WTC11 (cell line): ENCODE data around the gene KISS1R. TPM values are rescaled to one million over a fixed set of nuclear protein-coding genes. Genes with fewer than 3 reads are reported as not detected.

Experiments
- ATAC-seq: fragments of 200-7000 bp; cut with Tn5 transposase; 2 replicates; pipeline ENCODE4 v1.10.0; 2021; ENCODE audit warnings: mild to moderate bottlenecking, moderate library complexity
- CTCF ChIA-PET: fragments of 300-600 bp; sonication (Branson Sonifier 250); formaldehyde crosslinking; loops from one replicate; lab custom pipeline; 2021; ENCODE audit warnings: antibody characterized with exemption; lab: Charles Lee
- POLR2A ChIA-PET: fragments of 350-600 bp; sonication (Branson Sonifier 250); formaldehyde crosslinking; loops from one replicate; lab custom pipeline; 2021; ENCODE audit warnings: antibody characterized with exemption; lab: Charles Lee
- DNase-seq: peaks from one replicate; pipeline ENCODE4 v3.0.0; 2021; ENCODE audit warnings: low spot score
- H3K27ac Mint-ChIP-seq: 2 replicates; pipeline ENCODE4 v1.8.0; 2021; ENCODE audit warnings: mixed read lengths
- H3K27me3 Mint-ChIP-seq: 2 replicates; pipeline ENCODE4 v1.8.0; 2021; ENCODE audit warnings: low read depth, mild to moderate bottlenecking, moderate library complexity, mixed read lengths
- H3K36me3 Mint-ChIP-seq: 2 replicates; pipeline ENCODE4 v1.8.0; 2021; ENCODE audit warnings: mixed read lengths
- H3K4me1 Mint-ChIP-seq: 2 replicates; pipeline ENCODE4 v1.8.0; 2022; ENCODE audit warnings: mixed read lengths
- H3K4me3 Mint-ChIP-seq: 2 replicates; pipeline ENCODE4 v1.8.0; 2021; ENCODE audit warnings: mild to moderate bottlenecking, moderate library complexity, mixed read lengths
- H3K9me3 Mint-ChIP-seq: 2 replicates; pipeline ENCODE4 v1.8.0; 2021; ENCODE audit warnings: mixed read lengths
- ATF1 ChIP-seq: sonication (generic); formaldehyde crosslinking; IDR thresholded peaks from 2 replicates; pipeline ENCODE4 v1.8.1; 2023; ENCODE audit warnings: mild to moderate bottlenecking, moderate library complexity, missing genetic modification reagents
- ATF3 ChIP-seq: sonication (generic); formaldehyde crosslinking; conservative IDR thresholded peaks from 2 replicates; pipeline ENCODE4 v1.8.1; 2022; ENCODE audit warnings: mild to moderate bottlenecking, missing genetic modification reagents
- ESRRA ChIP-seq: sonication (generic); formaldehyde crosslinking; IDR thresholded peaks from 2 replicates; pipeline ENCODE4 v1.8.1; 2022; ENCODE audit warnings: mild to moderate bottlenecking, missing genetic modification reagents, borderline replicate concordance
- GABPB1 ChIP-seq: sonication (generic); formaldehyde crosslinking; IDR thresholded peaks from 2 replicates; pipeline ENCODE4 v1.8.1; 2023; ENCODE audit warnings: mild to moderate bottlenecking, missing genetic modification reagents
- HMGA2 ChIP-seq: fragments of 250-450 bp; sonication (Bioruptor Pico); IDR thresholded peaks from 2 replicates; pipeline ENCODE4 v1.4.0; 2021; ENCODE audit warnings: mild to moderate bottlenecking, moderate library complexity
- IRF1 ChIP-seq: sonication (generic); formaldehyde crosslinking; IDR thresholded peaks from 2 replicates; pipeline ENCODE4 v1.8.0; 2023; ENCODE audit warnings: missing genetic modification reagents
- MXD4 ChIP-seq: fragments of 250-450 bp; sonication (Bioruptor Pico); IDR thresholded peaks from 2 replicates; pipeline ENCODE4 v1.8.0; 2021; ENCODE audit warnings: mild to moderate bottlenecking, moderate library complexity, borderline replicate concordance
- RELA ChIP-seq: sonication (generic); formaldehyde crosslinking; IDR thresholded peaks from 2 replicates; pipeline ENCODE4 v1.8.1; 2022; ENCODE audit warnings: missing genetic modification reagents, mild to moderate bottlenecking, borderline replicate concordance
- TEAD4 ChIP-seq: sonication (generic); formaldehyde crosslinking; IDR thresholded peaks from 2 replicates; pipeline ENCODE4 v1.8.0; 2022; ENCODE audit warnings: mild to moderate bottlenecking, missing genetic modification reagents
- ZNF219 ChIP-seq: sonication (generic); formaldehyde crosslinking; IDR thresholded peaks from 2 replicates; pipeline ENCODE4 v1.8.0; 2023; ENCODE audit warnings: missing genetic modification reagents, mild to moderate bottlenecking, borderline replicate concordance
- ZNF281 ChIP-seq: sonication (generic); formaldehyde crosslinking; IDR thresholded peaks from 2 replicates; pipeline ENCODE4 v1.8.0; 2023; ENCODE audit warnings: mild to moderate bottlenecking, missing genetic modification reagents
- ZNF396 ChIP-seq: fragments of 250-450 bp; sonication (Bioruptor Pico); IDR thresholded peaks from 2 replicates; pipeline ENCODE4 v1.8.0; 2021; ENCODE audit warnings: mild to moderate bottlenecking, moderate library complexity, borderline replicate concordance
- total RNA-seq: library from RNA; stranded (reverse); gene quantifications from 3 replicates; pipeline ENCODE4 v1.2.3, GENCODE V29; 2021
- TF ChIP-seq, protein P1 (sequence below): sonication (generic); formaldehyde crosslinking; IDR thresholded peaks from 2 replicates; pipeline ENCODE4 v1.8.0; 2022; ENCODE audit warnings: missing genetic modification reagents
- TF ChIP-seq, protein P2 (sequence below): fragments of 250-450 bp; sonication (Bioruptor Pico); IDR thresholded peaks from 2 replicates; pipeline ENCODE4 v1.8.0; 2021; ENCODE audit warnings: mild to moderate bottlenecking
- TF ChIP-seq, protein P3 (sequence below): sonication (generic); formaldehyde crosslinking; IDR thresholded peaks from 2 replicates; pipeline ENCODE4 v1.8.1; 2023; ENCODE audit warnings: mild to moderate bottlenecking, moderate library complexity, missing genetic modification reagents
- TF ChIP-seq, protein P4 (sequence below): sonication (generic); formaldehyde crosslinking; IDR thresholded peaks from 2 replicates; pipeline ENCODE4 v1.8.0; 2023; ENCODE audit warnings: missing genetic modification reagents, mild to moderate bottlenecking, borderline replicate concordance
- TF ChIP-seq, protein P5 (sequence below): fragments of 250-450 bp; sonication (Bioruptor Pico); IDR thresholded peaks from 2 replicates; pipeline ENCODE4 v1.9.0; 2021; ENCODE audit warnings: mild to moderate bottlenecking

Gene KISS1R
- total RNA-seq, 1 experiment from 2014 or later = 2.9 TPM

DNA sequence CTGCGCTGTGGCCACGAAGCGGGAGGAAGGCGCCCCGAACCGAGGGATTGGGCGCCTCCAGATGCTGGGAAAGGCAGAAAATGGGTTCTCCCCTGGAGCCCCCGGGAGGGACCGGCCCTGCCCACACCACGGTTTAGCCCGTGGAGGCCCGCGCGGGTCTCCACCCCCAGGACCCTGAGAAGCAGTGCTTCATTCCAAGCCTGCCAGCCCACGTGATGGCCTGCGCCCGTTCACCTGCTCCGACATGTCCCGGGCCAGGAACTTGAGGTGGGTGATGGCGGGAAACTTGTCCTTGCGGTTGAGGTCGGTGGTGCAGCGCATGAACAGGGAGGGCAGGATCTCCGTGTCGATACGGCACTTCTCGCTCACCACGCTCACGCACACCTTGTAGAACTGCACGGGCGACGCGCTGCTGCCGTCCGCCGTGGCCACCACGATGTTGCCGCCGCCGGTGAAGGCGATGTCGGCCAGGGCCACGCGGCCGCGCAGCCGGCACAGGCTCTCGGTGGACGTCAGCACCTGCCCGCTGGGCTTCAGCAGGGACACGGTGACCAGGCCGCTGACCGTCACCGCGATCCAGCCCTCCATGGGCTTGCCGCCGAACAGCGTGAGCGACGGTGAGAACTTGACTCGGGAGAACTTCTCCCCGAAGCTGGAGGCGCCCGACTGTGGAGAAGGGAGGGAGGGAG lies 31.5 kb upstream of the KISS1R start:
- Mint-ChIP-seq H3K36me3 (peaks cover 18% of the 10 kb centered on the region), H3K4me1 (no peaks in the 10 kb centered on the region), H3K9me3 (no peaks in the 10 kb centered on the region), H3K27ac (no peak overlapping the region), H3K4me3 (no peak overlapping the region), H3K27me3 (no peaks in the 10 kb centered on the region)
- ChIA-PET CTCF (no interaction called here), POLR2A (no interaction called here)
- ATAC-seq (no peak), DNase-seq (no peak)
- TF ChIP-seq RELA (CRISPR knock-in tag) (0 out of 2 replicates have a peak, but pooled peaks have one; percentile 41), ZNF219 (CRISPR knock-in tag) (no peak)

- Mint-ChIP-seq H3K4me3 (no peak overlapping the region), H3K9me3 (no peaks in the 10 kb centered on the region), H3K27ac (no peak overlapping the region), H3K36me3 (peaks cover 4% of the 10 kb centered on the region), H3K4me1 (no peaks in the 10 kb centered on the region), H3K27me3 (no peaks in the 10 kb centered on the region)
- CTCF ChIA-PET = no interaction called here
- TF ChIP-seq IRF1 (CRISPR knock-in tag) (no peak), ZNF219 (CRISPR knock-in tag) (no peak), ZNF396 (CRISPR knock-in tag) (no peak), ATF1 (CRISPR knock-in tag) (no peak), MXD4 (CRISPR knock-in tag) (no peak), ATF3 (CRISPR knock-in tag) (no peak), ESRRA (CRISPR knock-in tag) (no peak), TEAD4 (CRISPR knock-in tag) (no peak), ZNF281 (CRISPR knock-in tag) (no peak), HMGA2 (no peak), GABPB1 (CRISPR knock-in tag) (no peak)
- TF ChIP-seq, protein P1, sequence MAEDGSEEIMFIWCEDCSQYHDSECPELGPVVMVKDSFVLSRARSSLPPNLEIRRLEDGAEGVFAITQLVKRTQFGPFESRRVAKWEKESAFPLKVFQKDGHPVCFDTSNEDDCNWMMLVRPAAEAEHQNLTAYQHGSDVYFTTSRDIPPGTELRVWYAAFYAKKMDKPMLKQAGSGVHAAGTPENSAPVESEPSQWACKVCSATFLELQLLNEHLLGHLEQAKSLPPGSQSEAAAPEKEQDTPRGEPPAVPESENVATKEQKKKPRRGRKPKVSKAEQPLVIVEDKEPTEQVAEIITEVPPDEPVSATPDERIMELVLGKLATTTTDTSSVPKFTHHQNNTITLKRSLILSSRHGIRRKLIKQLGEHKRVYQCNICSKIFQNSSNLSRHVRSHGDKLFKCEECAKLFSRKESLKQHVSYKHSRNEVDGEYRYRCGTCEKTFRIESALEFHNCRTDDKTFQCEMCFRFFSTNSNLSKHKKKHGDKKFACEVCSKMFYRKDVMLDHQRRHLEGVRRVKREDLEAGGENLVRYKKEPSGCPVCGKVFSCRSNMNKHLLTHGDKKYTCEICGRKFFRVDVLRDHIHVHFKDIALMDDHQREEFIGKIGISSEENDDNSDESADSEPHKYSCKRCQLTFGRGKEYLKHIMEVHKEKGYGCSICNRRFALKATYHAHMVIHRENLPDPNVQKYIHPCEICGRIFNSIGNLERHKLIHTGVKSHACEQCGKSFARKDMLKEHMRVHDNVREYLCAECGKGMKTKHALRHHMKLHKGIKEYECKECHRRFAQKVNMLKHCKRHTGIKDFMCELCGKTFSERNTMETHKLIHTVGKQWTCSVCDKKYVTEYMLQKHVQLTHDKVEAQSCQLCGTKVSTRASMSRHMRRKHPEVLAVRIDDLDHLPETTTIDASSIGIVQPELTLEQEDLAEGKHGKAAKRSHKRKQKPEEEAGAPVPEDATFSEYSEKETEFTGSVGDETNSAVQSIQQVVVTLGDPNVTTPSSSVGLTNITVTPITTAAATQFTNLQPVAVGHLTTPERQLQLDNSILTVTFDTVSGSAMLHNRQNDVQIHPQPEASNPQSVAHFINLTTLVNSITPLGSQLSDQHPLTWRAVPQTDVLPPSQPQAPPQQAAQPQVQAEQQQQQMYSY = no peak
- TF ChIP-seq, protein P2, sequence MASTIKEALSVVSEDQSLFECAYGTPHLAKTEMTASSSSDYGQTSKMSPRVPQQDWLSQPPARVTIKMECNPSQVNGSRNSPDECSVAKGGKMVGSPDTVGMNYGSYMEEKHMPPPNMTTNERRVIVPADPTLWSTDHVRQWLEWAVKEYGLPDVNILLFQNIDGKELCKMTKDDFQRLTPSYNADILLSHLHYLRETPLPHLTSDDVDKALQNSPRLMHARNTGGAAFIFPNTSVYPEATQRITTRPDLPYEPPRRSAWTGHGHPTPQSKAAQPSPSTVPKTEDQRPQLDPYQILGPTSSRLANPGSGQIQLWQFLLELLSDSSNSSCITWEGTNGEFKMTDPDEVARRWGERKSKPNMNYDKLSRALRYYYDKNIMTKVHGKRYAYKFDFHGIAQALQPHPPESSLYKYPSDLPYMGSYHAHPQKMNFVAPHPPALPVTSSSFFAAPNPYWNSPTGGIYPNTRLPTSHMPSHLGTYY (CRISPR knock-in tag) = no peak
- TF ChIP-seq, protein P3, sequence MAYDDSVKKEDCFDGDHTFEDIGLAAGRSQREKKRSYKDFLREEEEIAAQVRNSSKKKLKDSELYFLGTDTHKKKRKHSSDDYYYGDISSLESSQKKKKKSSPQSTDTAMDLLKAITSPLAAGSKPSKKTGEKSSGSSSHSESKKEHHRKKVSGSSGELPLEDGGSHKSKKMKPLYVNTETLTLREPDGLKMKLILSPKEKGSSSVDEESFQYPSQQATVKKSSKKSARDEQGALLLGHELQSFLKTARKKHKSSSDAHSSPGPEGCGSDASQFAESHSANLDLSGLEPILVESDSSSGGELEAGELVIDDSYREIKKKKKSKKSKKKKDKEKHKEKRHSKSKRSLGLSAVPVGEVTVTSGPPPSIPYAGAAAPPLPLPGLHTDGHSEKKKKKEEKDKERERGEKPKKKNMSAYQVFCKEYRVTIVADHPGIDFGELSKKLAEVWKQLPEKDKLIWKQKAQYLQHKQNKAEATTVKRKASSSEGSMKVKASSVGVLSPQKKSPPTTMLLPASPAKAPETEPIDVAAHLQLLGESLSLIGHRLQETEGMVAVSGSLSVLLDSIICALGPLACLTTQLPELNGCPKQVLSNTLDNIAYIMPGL (CRISPR knock-in tag) = no peak
- TF ChIP-seq, protein P4, sequence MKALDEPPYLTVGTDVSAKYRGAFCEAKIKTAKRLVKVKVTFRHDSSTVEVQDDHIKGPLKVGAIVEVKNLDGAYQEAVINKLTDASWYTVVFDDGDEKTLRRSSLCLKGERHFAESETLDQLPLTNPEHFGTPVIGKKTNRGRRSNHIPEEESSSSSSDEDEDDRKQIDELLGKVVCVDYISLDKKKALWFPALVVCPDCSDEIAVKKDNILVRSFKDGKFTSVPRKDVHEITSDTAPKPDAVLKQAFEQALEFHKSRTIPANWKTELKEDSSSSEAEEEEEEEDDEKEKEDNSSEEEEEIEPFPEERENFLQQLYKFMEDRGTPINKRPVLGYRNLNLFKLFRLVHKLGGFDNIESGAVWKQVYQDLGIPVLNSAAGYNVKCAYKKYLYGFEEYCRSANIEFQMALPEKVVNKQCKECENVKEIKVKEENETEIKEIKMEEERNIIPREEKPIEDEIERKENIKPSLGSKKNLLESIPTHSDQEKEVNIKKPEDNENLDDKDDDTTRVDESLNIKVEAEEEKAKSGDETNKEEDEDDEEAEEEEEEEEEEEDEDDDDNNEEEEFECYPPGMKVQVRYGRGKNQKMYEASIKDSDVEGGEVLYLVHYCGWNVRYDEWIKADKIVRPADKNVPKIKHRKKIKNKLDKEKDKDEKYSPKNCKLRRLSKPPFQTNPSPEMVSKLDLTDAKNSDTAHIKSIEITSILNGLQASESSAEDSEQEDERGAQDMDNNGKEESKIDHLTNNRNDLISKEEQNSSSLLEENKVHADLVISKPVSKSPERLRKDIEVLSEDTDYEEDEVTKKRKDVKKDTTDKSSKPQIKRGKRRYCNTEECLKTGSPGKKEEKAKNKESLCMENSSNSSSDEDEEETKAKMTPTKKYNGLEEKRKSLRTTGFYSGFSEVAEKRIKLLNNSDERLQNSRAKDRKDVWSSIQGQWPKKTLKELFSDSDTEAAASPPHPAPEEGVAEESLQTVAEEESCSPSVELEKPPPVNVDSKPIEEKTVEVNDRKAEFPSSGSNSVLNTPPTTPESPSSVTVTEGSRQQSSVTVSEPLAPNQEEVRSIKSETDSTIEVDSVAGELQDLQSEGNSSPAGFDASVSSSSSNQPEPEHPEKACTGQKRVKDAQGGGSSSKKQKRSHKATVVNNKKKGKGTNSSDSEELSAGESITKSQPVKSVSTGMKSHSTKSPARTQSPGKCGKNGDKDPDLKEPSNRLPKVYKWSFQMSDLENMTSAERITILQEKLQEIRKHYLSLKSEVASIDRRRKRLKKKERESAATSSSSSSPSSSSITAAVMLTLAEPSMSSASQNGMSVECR = no peak
- TF ChIP-seq, protein P5, sequence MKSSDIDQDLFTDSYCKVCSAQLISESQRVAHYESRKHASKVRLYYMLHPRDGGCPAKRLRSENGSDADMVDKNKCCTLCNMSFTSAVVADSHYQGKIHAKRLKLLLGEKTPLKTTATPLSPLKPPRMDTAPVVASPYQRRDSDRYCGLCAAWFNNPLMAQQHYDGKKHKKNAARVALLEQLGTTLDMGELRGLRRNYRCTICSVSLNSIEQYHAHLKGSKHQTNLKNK = no peak
- POLR2A ChIA-PET = no interaction called here
- ATAC-seq (no peak), DNase-seq (no peak)
Measured at GRCh38 chr19:887072-887471, 30.1 kb upstream of the KISS1R start.
